GM21360 (cell line): Measurements from ENCODE around the gene NOC2L.

Source experiments
- ATAC-seq: cut with Tn5 transposase; IDR thresholded peaks from one replicate; pipeline ENCODE4 v1.9.1; 2021; ENCODE audit warnings: mild to moderate bottlenecking, moderate library complexity; ENCODE audit not compliant: unreplicated experiment

Gene NOC2L

DNA sequence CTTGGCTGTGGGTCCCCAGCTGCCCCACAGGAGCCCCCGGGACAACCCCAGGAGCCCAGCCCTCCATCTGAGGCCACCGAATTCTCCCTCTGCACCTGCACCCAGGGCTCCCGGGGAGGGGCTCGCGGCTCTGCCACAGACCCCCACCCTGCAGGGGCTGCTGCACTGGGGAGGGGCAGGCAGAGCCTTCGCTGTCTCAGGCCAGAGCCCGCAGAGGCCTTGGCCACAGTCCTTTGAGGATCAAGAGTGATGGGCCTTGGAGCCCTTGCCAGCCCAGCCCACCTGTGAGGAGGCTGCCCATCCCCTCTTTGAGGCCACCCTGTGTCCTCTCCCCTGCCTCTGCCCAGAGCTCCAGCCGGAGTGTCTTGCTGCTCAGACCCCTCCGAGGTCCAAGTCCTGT lies 16.3 kb upstream of the NOC2L start:
- ATAC-seq = no peak

DNA sequence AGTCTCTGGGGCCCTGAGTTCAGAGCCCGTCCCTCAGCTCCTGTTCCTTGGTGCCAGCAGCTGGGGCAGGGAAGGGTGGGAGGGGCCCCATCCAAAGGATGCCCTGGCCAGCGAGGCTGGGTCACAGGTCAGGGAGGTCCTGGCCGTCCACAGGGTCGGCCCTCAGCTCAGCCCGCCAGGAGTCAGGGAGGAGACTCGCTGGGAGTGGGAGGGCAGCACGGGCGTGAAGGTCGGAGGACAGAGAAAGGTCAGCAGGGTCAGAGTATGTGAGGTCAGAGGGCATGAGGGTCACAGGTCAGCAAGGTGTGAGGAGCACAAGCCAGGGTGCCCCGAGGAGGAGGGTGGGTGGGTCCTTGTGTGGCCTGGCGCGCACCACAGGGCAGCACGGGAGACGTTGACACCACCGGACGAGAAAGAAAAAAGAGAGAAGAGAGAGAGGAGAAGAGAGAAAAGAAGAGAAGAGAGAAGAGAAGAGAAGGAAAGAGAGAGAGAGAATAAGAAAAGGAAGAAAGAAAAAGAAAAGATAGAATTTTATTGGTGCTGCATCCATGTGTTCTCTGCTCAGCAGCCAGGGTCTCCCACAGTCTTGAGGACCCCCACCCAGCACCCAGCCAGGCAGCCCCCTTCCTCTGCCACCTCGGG lies 15.8 kb upstream of the NOC2L start:
- ATAC-seq = no peak

DNA sequence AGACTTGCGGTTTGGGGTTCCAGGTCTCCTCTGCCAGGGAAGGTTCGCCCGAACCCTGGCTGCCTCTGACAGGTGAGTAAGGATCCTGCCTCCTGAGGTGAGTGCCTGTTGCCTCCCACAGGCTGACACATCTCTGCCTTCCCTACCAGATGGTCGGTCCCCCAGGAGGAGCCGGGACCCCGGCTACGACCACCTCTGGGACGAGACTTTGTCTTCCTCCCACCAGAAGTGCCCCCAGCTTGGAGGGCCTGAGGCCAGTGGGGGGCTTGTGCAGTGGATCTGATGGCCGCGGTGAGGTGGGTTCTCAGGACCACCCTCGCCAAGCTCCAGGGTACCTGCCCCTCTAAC lies 15.2 kb upstream of the NOC2L start:
- no peak for ATAC-seq

DNA sequence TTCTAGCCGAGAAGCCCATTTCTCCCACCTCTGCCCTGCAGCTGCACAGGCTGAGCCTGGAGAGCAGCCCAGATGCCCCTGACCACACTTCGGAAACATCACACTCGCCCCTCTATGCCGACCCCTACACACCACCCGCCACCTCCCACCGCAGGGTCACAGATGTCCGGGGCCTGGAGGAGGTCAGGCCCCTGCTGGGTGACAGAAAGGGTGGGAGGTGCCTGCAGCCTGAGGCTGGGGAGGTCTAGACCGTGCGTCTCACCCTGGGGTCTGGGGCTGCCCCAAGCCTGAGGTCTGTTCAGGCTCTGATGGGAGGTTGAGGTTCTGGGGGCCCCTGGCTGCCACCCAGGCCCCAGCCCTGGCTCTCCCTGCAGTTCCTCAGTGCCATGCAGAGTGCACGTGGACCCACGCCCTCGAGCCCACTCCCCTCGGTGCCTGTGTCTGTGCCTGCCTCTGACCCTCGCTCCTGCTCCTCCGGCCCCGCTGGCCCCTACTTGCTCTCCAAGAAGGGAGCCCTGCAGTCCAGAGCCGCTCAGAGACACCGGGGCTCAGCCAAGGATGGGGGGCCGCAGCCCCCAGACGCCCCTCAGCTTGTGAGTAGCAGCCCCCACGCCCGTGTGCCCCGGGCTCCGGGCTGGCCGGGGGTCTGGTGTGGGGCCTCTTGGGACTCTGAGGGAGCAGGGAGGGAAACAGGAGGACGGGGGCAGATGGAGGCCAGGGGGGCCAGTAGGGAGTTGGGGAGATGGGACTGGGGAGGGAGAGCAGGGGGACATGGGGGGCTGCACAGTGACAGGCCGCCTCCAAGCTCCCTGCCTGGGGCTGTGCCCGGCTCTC lies 14.6 kb upstream of the NOC2L start:
- no peak for ATAC-seq

DNA sequence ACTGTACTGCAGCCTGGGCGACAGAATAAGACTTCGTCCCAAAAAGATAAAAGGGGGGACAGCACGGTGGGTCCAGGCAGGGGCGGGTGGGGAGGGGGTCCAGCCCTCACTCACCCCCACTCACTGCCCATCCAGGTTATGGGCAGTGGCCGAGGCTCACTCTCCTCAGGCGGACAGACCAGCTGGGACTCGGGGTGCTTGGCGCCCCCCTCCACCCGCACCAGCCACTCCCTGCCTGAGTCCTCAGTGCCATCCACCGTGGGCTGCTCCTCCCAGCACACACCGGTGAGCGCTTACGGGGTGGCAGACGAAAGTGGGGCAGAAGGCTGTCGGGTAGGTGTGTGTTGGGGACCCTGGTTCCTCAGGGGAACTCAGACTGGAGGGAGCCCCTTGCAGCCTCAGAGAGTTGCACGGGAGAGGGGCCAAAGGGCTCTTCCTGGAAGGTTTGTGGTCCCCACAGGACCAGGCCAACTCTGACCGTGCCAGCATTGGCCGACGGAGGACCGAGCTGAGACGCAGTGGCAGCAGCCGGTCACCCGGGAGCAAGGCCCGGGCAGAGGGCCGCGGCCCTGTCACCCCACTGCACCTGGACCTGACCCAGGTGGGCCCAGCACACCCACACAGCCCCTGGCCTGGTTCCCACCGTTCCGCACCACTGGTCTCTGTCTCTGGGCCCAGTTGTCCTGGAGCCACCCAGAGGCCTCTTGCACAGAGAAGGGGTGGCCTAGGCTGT lies 13.8 kb upstream of the NOC2L start:
- no peak for ATAC-seq

DNA sequence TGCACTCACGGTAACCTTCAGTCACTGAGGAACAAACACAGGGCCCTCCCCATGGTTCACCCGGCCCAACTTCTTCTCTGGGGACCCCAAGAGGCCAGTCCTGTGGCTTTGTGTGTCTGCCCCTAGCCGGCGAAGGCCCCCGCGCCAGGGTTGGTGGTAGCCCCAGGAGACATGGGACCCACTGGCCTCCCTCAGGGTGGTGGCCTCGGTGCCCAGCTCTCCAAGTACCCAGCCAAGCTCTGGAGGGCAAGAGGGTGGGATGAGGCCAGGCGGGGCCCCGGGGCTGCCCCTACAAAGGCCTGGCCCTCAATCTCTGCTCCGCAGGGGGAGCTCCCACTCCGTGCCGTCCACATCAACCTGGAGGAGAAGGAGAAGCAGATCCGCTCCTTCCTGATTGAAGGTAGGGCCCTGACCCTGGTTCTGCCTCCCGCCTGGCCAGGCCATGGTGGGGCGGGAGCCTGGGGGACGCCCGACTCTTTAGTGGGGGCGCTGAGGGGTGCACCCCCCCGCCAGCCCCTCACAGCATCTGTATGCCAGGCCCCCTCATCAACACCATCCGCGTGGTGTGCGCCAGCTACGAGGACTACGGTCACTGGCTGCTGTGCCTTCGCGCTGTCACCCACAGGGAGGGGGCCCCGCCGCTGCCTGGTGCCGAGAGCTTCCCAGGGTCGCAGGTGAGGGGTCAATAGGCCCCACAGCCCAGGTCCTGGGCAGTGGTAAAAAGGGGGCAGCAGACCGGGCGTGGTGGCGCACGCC lies 12.9 kb upstream of the NOC2L start:
- no peak for ATAC-seq

DNA sequence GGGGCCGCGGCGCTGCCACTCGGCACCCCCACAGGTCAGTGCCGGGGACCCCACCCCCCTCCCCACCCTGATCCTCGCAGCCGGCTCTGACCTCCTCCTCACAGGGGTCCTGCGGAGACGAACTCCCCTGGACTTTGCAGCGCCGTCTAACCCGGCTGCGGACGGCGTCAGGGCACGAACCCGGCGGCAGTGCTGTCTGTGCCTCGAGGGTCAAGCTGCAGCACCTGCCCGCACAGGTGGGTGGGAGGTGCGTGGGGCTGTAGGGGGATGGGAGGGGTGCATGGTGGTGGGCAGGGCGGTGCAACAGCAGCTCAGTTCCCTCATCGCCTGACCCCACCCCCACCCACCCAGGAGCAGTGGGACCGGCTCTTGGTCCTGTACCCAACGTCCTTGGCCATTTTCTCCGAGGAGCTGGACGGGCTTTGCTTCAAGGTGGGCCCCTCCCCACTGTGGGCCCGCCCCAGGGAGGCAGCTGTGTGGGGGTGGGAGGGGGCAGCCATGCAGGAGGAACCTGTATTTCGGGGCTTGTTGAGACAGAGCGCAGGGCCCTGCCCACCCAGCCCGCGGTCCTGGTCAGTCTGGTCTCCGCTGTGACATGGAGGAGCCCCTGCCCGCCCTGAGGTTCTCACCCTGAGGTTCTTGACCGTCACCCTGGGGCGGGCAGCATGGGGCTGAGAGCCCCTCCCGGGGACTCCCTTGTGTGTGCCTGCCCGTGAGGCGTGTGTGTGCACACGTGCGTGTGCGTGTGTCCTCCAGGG lies 12.1 kb upstream of the NOC2L start:
- ATAC-seq = no peak

DNA sequence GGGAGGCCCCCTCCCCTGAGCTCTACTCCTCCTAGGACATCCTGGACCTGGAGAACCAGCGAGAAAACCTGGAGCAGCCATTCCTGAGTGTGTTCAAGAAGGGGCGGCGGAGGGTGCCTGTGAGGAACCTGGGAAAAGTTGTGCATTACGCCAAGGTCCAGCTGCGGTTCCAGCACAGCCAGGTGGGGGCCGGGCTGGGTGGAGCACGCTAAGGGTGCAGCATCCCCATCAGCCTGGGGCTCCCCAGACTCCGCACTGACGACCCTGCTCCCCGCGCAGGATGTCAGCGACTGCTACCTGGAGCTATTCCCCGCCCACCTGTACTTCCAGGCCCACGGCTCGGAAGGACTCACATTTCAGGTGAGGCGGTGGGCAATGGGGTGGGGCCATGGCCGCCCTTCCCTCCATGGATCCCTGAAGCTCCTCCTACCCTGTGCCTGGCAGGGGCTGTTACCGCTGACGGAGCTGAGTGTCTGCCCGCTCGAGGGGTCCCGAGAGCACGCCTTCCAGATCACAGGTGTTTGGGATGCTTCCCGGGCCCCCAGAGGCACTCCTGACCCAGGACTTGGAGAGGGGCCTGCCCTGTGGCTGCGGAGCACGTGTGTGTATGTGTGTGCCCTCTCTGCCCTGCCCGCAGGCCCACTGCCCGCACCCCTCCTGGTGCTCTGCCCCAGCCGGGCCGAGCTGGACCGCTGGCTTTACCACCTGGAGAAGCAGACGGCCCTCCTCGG lies 11.4 kb upstream of the NOC2L start:
- ATAC-seq = no peak

DNA sequence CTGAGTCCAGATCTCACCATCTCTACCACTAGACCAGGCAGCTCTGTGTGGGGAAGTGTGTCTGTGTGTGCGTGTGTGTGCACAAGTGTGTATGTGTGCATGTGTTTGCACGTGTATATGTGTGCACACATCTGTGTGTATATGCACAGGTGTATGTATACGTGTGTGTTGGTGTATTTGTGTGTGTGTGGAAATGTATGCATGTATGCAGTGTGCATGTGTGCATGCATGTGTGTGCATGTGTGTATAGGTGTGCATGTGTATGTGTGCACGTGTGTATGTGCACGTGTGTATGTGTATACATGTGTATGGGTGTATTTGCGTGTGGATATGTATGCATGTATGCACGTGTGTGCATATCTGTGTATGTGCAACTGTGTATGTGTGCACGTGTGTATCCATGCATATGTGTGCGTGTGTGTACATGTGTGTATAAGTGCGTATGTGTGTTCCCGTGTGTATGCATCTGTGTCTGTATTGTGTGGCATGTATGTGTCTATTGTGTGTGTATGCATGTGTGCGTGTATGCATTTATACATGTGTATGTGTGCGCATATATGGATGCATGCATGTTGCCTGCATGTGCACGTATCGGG lies 10.3 kb upstream of the NOC2L start:
- no peak for ATAC-seq

DNA sequence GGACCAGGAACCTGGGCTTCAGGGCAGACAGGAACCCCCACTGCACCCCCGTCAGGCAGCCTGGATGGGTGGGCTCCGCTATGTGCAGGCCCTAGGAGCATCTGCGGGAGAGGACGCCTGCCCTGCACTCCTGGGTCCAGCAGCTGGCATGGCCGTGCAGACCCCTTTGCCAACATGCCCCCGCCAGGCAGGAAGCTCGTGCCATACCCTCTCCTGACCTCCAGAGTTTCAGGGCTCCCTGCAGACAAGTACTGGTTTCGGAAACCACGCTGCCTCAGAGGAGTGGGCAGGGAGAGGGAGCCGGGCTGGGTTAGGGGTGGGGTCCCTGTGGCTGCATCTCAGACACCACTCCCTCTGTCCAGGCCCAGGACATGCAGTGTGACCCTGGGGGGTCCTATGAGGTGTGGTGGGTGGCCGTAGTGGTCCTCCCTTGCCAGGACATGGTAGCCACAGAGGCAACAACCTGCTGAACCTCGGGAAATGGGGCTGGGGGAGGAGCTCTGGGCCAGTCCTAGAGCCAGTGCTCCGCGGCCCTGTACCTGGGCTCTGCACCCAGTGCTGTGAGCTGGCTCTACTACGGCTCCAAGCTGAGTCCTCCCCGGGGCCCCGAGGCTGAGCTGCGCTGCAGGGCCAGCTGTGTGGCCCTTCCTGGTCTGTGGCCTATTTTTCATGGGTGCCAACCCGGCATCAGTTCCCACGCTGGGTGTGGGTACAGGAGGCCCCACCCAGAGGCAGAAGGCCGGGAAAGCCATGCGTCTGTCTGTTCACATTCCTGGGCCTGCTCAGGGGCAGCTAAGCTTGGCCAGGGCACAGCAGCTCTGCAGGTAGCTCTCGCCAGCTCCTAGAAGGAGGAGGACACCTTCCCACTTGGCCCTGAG lies 8.6 kb upstream of the NOC2L start:
- no peak for ATAC-seq

DNA sequence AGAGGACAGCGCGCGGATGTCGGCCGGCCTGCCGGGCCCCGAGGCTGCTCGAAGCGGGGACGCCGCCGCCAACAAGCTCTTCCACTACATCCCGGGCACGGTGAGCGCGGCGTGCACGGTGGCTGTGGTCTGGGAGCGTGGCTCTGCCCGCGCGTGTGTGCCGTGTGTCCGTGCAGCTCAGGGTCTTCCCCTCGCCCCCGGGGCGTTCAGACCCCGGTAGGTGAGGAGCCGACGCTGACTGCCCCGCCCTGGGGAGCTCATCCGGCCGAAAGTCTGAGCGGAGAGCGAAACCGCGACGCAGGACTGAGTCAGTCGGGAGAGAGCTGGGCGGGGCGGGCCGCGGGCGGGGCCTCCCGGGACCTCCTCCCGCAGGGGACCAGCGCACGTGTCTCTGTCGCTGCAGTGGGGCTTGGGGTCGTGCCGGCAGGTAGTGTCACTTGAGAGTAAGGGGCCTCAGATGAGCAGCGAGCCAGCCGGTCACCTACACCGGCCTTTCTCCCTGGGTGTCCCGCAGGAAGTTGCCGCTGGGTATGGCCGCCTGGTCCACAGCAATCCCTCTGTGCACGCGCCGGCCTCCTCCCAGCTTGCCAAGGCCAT lies 7.7 kb upstream of the NOC2L start:
- peak; percentile 64 for ATAC-seq

DNA sequence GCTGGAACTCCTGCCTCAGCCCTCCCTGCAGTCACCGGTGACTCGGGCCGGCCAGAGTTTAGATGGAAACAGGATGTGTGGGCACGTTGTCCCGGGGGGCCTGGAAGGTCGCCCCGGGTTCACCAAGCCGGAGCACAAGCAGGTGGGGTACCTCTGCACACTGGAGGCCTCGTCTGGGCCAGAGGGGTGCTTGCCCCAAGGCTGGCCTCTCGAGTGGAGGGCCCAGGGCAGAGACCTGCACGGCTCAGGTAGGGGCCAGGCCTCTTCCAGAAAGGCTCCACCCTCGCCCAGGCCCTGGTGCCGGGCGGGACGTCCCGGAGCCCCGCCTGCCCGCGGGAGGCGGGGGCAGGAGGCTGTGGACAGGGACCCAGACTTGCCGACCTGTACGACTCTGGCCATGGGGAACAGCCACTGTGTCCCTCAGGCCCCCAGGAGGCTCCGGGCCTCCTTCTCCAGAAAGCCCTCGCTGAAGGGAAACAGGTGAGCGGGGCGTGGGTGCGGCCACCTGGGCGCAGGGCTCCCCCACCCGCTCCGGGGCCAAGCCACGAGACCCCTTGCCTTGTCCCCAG lies 7.2 kb upstream of the NOC2L start, which contains the start of gene PLEKHN1:
Gene PLEKHN1 (plus strand): TSS at position 348 of the 569 bp plus-strand sequence. CDS start 50 bp downstream, at position 398.
- peak; percentile 28 for ATAC-seq

DNA sequence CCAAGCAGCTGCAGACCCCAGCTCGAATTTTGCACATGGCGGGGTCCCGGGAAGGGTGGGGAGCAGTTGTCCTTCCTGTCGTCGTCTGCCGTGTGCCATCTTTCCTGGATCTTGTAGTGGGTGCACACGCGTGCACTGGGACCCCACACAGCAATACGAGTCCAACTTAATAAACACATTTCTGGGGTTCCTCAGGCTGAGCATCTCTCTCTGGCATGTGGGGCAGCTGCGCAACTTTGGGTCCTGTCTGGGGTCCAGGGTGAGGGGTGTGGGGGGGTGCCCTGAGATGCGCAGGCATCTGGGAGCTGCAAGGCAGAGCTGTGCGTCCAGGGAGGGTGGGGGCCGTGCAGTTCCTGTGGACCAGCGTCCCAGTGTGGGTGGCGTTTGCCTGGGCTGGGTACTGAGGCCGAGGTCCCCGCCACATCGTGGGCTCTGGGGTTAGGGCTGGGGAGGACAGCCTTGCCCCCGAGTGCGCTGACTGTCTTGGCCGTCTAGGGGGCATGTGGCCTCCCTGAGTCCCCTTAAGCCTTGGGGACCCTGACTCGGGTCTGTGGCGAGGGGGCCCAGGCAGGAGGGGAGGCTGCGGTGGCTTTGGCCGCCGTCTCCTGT lies 6.6 kb upstream of the NOC2L start:
- ATAC-seq = no peak

DNA sequence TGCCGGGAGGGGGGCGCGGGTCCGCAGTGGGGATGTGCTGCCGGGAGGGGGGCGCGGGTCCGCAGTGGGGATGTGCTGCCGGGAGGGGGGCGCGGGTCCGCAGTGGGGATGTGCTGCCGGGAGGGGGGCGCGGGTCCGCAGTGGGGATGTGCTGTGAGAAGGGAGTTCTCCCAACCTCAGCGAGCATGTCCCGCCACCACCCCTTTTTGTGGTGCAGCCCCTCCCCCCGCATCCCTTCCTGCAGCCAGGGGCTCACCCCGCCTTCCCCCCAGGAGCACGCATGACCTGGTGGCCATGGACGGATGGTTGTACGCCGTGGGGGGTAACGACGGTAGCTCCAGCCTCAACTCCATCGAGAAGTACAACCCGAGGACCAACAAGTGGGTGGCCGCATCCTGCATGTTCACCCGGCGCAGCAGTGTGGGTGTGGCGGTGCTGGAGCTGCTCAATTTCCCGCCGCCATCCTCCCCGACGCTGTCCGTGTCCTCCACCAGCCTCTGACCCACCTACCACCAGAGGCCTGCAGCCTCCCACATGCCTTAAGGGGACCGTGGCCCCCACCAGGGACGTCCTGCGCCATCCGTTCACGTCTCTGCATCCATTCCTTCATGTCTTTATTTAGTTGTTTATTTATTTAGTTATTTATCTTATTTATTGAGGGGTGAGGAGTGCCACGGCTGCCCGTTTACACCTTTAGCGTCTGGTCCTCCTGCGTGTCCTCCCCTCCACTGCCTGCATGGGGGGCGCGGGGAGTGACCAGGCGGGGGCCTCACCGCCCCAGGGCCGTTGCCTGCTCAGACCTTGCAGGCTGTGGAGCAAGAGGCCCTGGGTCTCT lies 5.9 kb upstream of the NOC2L start:
- ATAC-seq = no peak

DNA sequence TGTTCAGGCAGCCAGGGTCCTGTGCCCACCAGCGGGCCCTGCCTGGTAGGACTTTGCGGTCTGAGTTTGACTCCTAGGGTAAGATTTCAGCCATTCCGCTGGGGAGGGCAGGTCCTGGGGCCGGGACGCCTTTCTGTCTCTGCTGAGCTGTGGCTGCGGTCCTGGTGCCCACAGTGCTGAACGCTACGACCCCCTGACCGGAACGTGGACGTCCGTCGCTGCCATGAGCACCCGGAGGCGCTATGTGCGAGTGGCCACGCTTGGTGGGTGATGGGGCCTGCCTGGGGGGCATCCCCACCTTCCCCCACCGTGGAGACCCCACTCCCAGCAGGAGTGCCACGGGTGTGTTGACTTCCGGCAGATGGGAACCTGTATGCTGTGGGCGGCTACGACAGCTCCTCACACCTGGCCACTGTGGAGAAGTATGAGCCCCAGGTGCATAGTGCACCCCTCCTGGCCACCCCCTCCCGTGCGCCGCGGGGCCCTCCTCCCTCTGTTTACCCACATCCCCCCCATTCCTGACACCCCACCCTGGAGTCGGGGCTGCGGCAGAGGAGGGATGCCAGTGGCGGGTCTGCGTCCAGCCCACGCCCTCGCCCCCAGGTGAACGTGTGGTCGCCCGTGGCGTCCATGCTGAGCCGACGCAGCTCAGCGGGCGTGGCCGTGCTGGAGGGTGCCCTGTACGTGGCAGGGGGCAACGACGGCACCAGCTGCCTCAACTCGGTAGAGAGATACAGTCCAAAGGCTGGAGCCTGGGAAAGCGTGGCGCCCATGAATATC lies 4.9 kb upstream of the NOC2L start:
- ATAC-seq = no peak

DNA sequence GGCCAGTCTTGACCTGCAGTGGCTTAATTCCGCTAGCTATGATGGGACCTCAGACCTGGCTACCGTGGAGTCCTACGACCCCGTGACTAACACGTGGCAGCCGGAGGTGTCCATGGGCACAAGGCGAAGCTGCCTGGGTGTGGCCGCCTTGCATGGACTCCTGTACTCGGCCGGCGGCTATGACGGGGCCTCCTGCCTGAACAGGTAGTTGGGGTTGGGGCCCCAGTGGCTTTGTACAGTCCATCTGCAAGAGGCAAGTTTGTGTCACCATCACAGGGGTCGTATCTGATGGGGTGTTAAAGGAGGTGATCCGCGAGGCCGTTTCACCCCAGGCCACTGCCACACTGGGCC lies 4.2 kb upstream of the NOC2L start:
- ATAC-seq = no peak
